Neuronal stem cell (in vitro differentiated cells): ENCODE measurements around the gene AGO4. TPM values are rescaled to one million over a fixed set of nuclear protein-coding genes. Genes with fewer than 3 reads are reported as not detected.

Experiments used
- DNase-seq: peaks from one replicate; pipeline ENCODE4 v3.0.0-alpha.2; 2013; ENCODE audit warnings: low spot score
- H2AFZ ChIP-seq: one replicate; pipeline ENCODE4 v1.6.1; 2013; ENCODE audit warnings: mild to moderate bottlenecking, low read length, inconsistent platforms
- H2AK5ac ChIP-seq: 2 replicates; pipeline ENCODE4 v1.6.1; 2013; ENCODE audit warnings: low read depth, mild to moderate bottlenecking, inconsistent platforms, low read length, moderate library complexity, mixed read lengths
- H2BK120ac ChIP-seq: 2 replicates; pipeline ENCODE4 v1.6.1; 2013; ENCODE audit warnings: low read depth, mild to moderate bottlenecking, inconsistent platforms, low read length, moderate library complexity, mixed read lengths
- H2BK12ac ChIP-seq: one replicate; pipeline ENCODE4 v1.6.1; 2013; ENCODE audit warnings: low read length, inconsistent platforms
- H2BK15ac ChIP-seq: 2 replicates; pipeline ENCODE4 v1.6.1; 2013; ENCODE audit warnings: mild to moderate bottlenecking, low read length, inconsistent platforms, mixed read lengths
- H2BK5ac ChIP-seq: one replicate; pipeline ENCODE4 v1.6.1; 2013; ENCODE audit warnings: inconsistent platforms, mild to moderate bottlenecking, low read length, moderate library complexity
- H3K14ac ChIP-seq: one replicate; pipeline ENCODE4 v1.6.1; 2013; ENCODE audit warnings: low read length, inconsistent platforms
- H3K18ac ChIP-seq: 2 replicates; pipeline ENCODE4 v1.6.1; 2013; ENCODE audit warnings: low read length, inconsistent platforms
- H3K23ac ChIP-seq: 2 replicates; pipeline ENCODE4 v1.6.1; 2013; ENCODE audit warnings: low read depth, mild to moderate bottlenecking, mixed read lengths, low read length, inconsistent platforms; ENCODE audit not compliant: poor library complexity
- H3K27ac ChIP-seq: replicated peaks from 3 replicates; pipeline ENCODE4 v1.5.1; 2013; ENCODE audit warnings: low read length, inconsistent platforms
- H3K27me3 ChIP-seq, 3 experiments: 2 replicates each; pipeline ENCODE4 v1.6.1; 2013; ENCODE audit warnings: low read length in 3 of 3, mild to moderate bottlenecking in 2 of 3, inconsistent platforms in 1 of 3, low read depth in 1 of 3, mixed read lengths in 1 of 3, moderate library complexity in 1 of 3; ENCODE audit not compliant: control insufficient read depth in 3 of 3, insufficient read depth in 3 of 3
- H3K36me3 ChIP-seq, 2 donors: replicated peaks in 1 of 2; 2 replicates each; pipeline ENCODE4 v1.6.1; 2013; ENCODE audit warnings: low read length in 2 of 2; ENCODE audit not compliant: control insufficient read depth in 2 of 2, insufficient read depth in 2 of 2
- H3K4ac ChIP-seq: 2 replicates; pipeline ENCODE4 v1.6.1; 2013; ENCODE audit warnings: inconsistent platforms, mild to moderate bottlenecking, low read length, moderate library complexity
- H3K4me1 ChIP-seq, 2 donors: 1 replicate in 1 of 2; 2 replicates in 1 of 2; pipeline ENCODE4 v1.6.1; 2013; ENCODE audit warnings: low read length in 2 of 2, low read depth in 1 of 2; ENCODE audit not compliant: control insufficient read depth in 2 of 2, insufficient read depth in 1 of 2
- H3K4me2 ChIP-seq: one replicate; pipeline ENCODE4 v1.6.1; 2013; ENCODE audit warnings: mild to moderate bottlenecking, low read length, inconsistent platforms; ENCODE audit not compliant: insufficient read depth, poor library complexity, severe bottlenecking
- H3K4me3 ChIP-seq, 2 donors: 2 replicates each; pipeline ENCODE4 v1.5.1; 2013; ENCODE audit warnings: low read length in 2 of 2, mild to moderate bottlenecking in 2 of 2, inconsistent platforms in 1 of 2, moderate library complexity in 1 of 2
- H3K79me1 ChIP-seq: one replicate; pipeline ENCODE4 v1.6.1; 2013; ENCODE audit warnings: low read depth, mild to moderate bottlenecking, inconsistent platforms, low read length, moderate library complexity
- H3K9ac ChIP-seq: one replicate; pipeline ENCODE4 v1.6.1; 2013; ENCODE audit warnings: mild to moderate bottlenecking, low read depth, low read length, inconsistent platforms; ENCODE audit not compliant: poor library complexity
- H3K9me3 ChIP-seq, 2 donors: replicated peaks in 1 of 2; 2 replicates each; pipeline versions ENCODE3 to v1.6.1; 2013; ENCODE audit warnings: low read length in 2 of 2, mild to moderate bottlenecking in 2 of 2, inconsistent platforms in 1 of 2, low read depth in 1 of 2, mixed read lengths in 1 of 2, moderate library complexity in 1 of 2; ENCODE audit not compliant: control insufficient read depth in 2 of 2, insufficient read depth in 1 of 2
- H4K8ac ChIP-seq: one replicate; pipeline ENCODE4 v1.6.1; 2013; ENCODE audit warnings: low read depth, mild to moderate bottlenecking, inconsistent platforms, low read length, moderate library complexity
- H4K91ac ChIP-seq: one replicate; pipeline ENCODE4 v1.6.1; 2013; ENCODE audit warnings: low read length, low read depth, mild to moderate bottlenecking, inconsistent platforms; ENCODE audit not compliant: poor library complexity
- WGBS, 2 donors: extraction: QIAGEN DNeasy Blood & Tissue Kit; methylation state at CpG; one replicate each; pipeline ENCODE4 v1.1.7; 2013; ENCODE audit warnings: missing lambda C conversion rate in 2 of 2, mixed read lengths in 1 of 2; ENCODE audit not compliant: insufficient read length in 2 of 2, insufficient replicate concordance in 1 of 2; ENCODE audit errors: extremely low coverage in 2 of 2; 5-methylcytosine and 5-hydroxymethylcytosine counted together
- polyA plus RNA-seq, 2 experiments: library from polyadenylated mRNA; stranded (reverse); fragments of 200-250 nt; gene quantifications; one replicate each; pipeline ENCODE4 v1.2.3, GENCODE V29; 2013

AGO4 gene
- 13.1 TPM for polyA plus RNA-seq (2013, experiment 1 of 2)
- 13.1 TPM for polyA plus RNA-seq (2013, experiment 2 of 2)

GRCh38 chr1:35807614-35808449 lies at the start of gene AGO4:
AGO4 (plus strand) TSS chr1:35808016; CDS start chr1:35808417, 401 bp downstream.
- Histone ChIP-seq H3K79me1 (no peaks in the 10 kb centered on the region), H3K23ac (peak within 1 kb of the TSS; percentile 86), H3K4ac (no peak within 1 kb of the TSS), H2AFZ (peak within 1 kb of the TSS; percentile 100), H2BK5ac (no peak within 1 kb of the TSS), H3K9me3 (no peaks in the 10 kb centered on the region), H2BK15ac (no peak within 1 kb of the TSS), H3K27ac (peak within 1 kb of the TSS; percentile 75), H2BK12ac (no peak within 1 kb of the TSS), H2AK5ac (peak within 1 kb of the TSS; percentile 16), H3K36me3 (no peaks in the 10 kb centered on the region), H2BK120ac (no peak within 1 kb of the TSS), H4K8ac (no peak within 1 kb of the TSS), H3K9ac (peak within 1 kb of the TSS; percentile 92), H4K91ac (no peak within 1 kb of the TSS), H3K4me2 (peak within 1 kb of the TSS; percentile 66), H3K4me3 (peak within 1 kb of the TSS; percentile 94 to 96), H3K4me1 (peaks cover 2 to 10% of the 10 kb centered on the region in 2 donors), H3K27me3 (peaks cover 0 to 2% (median 0%) of the 10 kb centered on the region in 3 experiments), H3K18ac (peak within 1 kb of the TSS; percentile 98), H3K14ac (no peak within 1 kb of the TSS)
- peak; percentile 67 for DNase-seq
- WGBS, 2 donors, result no CpG with 5 or more reads among the region's 105 CpGs

DNA sequence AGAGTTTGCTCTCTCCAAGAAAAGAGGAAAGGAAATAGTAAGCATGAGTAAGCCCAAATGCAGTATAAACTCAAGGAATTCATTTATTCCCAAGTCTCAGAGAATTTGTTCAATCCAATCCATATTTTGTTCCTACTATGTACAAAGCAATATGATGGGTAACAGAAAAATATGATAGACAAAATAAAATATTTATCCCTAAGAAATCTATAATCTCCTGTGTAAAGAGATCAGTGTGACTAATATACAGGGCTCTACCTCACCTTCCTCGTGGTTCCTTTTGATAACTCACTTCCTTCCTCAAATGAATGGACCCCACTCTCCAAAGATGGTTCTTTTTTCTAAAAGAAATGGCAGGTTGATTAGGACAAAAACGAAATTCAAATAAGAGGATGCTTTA lies 45.7 kb upstream of the AGO4 start:
- H3K18ac ChIP-seq, result no peak overlapping the region
- no peak overlapping the region for H2BK15ac ChIP-seq
- H3K4me3 ChIP-seq, result no peak overlapping the region
- no peak for DNase-seq
- H3K9ac ChIP-seq, result no peak overlapping the region
- H2AFZ ChIP-seq, result no peak overlapping the region
- H2AK5ac ChIP-seq, result no peak overlapping the region
- H3K14ac ChIP-seq, result no peak overlapping the region
- no peaks in the 10 kb centered on the region for H3K4me1 ChIP-seq
- H2BK5ac ChIP-seq, result no peak overlapping the region
- no peak overlapping the region for H2BK120ac ChIP-seq
- no peak overlapping the region for H2BK12ac ChIP-seq
- no CpG with 5 or more reads among the region's 2 CpGs for WGBS, 2 donors
- H3K79me1 ChIP-seq, result peaks cover 2% of the 10 kb centered on the region
- no peak overlapping the region for H3K23ac ChIP-seq
- no peaks in the 10 kb centered on the region for H3K9me3 ChIP-seq
- no peak overlapping the region for H3K4me2 ChIP-seq
- no peak overlapping the region for H4K8ac ChIP-seq
- no peak overlapping the region for H3K4ac ChIP-seq
- no peak overlapping the region for H3K27ac ChIP-seq
- no peak overlapping the region for H4K91ac ChIP-seq
- no peaks in the 10 kb centered on the region for H3K27me3 ChIP-seq
- H3K36me3 ChIP-seq, result peaks cover 13 to 92% of the 10 kb centered on the region in 2 donors

DNA sequence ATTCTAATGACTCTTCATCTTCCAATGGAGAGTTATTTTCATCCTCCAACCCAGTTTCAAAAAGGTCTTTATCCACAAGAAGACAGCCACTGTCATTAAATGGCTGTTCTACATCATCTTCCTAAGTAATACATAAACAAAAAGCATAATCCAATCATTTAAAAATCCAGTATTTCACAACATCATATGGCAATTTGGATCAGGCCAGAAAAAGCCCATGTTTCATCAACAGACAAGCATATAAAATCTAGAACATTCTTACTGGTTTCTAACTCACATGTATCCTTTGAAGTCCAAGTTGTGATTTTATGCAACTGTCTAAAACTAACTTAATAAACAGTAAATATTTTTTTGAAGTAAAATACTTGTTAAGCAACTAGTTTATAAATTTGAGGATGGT lies 44.6 kb upstream of the AGO4 start:
- no peak for DNase-seq
- Histone ChIP-seq H3K4me2 (no peak overlapping the region), H4K8ac (no peak overlapping the region), H3K4ac (no peak overlapping the region), H2BK15ac (no peak overlapping the region), H2BK120ac (no peak overlapping the region), H3K9ac (no peak overlapping the region), H3K27ac (no peak overlapping the region), H2AFZ (no peak overlapping the region), H3K4me1 (no peaks in the 10 kb centered on the region), H3K27me3 (no peaks in the 10 kb centered on the region), H3K36me3 (peaks cover 13 to 90% of the 10 kb centered on the region in 2 donors), H3K23ac (no peak overlapping the region), H3K9me3 (no peaks in the 10 kb centered on the region), H3K14ac (no peak overlapping the region), H2BK5ac (no peak overlapping the region), H2BK12ac (no peak overlapping the region), H2AK5ac (no peak overlapping the region), H3K79me1 (peaks cover 2% of the 10 kb centered on the region), H3K18ac (no peak overlapping the region), H4K91ac (no peak overlapping the region), H3K4me3 (no peak overlapping the region)

DNA sequence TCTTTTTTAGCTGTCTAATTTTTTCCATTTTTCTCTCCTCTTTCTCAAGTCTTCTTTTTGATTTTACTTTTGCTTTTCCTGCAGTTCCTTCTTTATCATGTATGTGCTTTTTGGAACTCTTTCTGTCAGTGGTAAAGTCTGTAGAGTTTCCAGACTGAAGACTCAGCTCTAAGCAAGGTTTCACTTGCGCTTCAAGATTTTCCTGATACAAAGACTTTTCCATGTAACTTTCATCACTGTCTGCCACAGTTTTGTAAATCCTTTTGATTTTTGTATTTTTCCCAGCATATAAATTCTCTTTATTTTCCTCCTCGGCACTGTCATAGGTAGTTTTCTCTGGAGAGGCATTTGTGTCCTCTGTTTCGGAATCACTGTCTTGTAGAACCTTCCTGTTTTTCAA lies 43.5 kb upstream of the AGO4 start:
- no peak overlapping the region for H3K23ac ChIP-seq
- H3K9me3 ChIP-seq, result no peaks in the 10 kb centered on the region
- H4K8ac ChIP-seq, result no peak overlapping the region
- H3K27me3 ChIP-seq, result no peaks in the 10 kb centered on the region
- H2BK5ac ChIP-seq, result no peak overlapping the region
- H2BK15ac ChIP-seq, result no peak overlapping the region
- no peak overlapping the region for H2AK5ac ChIP-seq
- no peak for DNase-seq
- no peak overlapping the region for H3K4me2 ChIP-seq
- H3K4ac ChIP-seq, result no peak overlapping the region
- no CpG with 5 or more reads among the region's 3 CpGs for WGBS, 2 donors
- no peak overlapping the region for H3K18ac ChIP-seq
- H3K4me1 ChIP-seq, result peaks cover 2 to 3% of the 10 kb centered on the region in 2 donors
- no peak overlapping the region for H2BK12ac ChIP-seq
- no peak overlapping the region for H3K9ac ChIP-seq
- H2BK120ac ChIP-seq, result no peak overlapping the region
- no peak overlapping the region for H2AFZ ChIP-seq
- no peak overlapping the region for H4K91ac ChIP-seq
- no peak overlapping the region for H3K27ac ChIP-seq
- peaks cover 10 to 79% of the 10 kb centered on the region in 2 donors for H3K36me3 ChIP-seq
- H3K14ac ChIP-seq, result no peak overlapping the region
- no peak overlapping the region for H3K4me3 ChIP-seq
- H3K79me1 ChIP-seq, result peaks cover 5% of the 10 kb centered on the region
